HepG2 (cell line): ENCODE measurements around the gene GMCL2. TPM values are rescaled to one million over a fixed set of nuclear protein-coding genes. Genes with fewer than 3 reads are reported as not detected.

Source experiments
- BATF2 ChIP-seq: sonication (generic); formaldehyde crosslinking; IDR thresholded peaks from 2 replicates; pipeline ENCODE4 v1.8.0; 2022; ENCODE audit warnings: mild to moderate bottlenecking, missing genetic modification reagents, moderate library complexity
- CBFB ChIP-seq: sonication (generic); formaldehyde crosslinking; IDR thresholded peaks from 2 replicates; pipeline ENCODE4 v1.4.0; 2020; ENCODE audit warnings: missing genetic modification reagents
- HDAC1 ChIP-seq: sonication (generic); formaldehyde crosslinking; IDR thresholded peaks from 2 replicates; pipeline ENCODE4 v1.5.1; 2020; ENCODE audit warnings: mild to moderate bottlenecking, missing genetic modification reagents
- HDAC2 ChIP-seq: sonication (generic); formaldehyde crosslinking; IDR thresholded peaks from 2 replicates; pipeline ENCODE4 v1.4.0; 2020; ENCODE audit warnings: missing genetic modification reagents
- HIVEP1 ChIP-seq: sonication (generic); formaldehyde crosslinking; IDR thresholded peaks from 2 replicates; pipeline ENCODE4 v1.4.0; 2020; ENCODE audit warnings: mild to moderate bottlenecking, missing genetic modification reagents
- KDM5B ChIP-seq: sonication (generic); formaldehyde crosslinking; IDR thresholded peaks from 2 replicates; pipeline ENCODE4 v1.4.0; 2020; ENCODE audit warnings: missing genetic modification reagents, mild to moderate bottlenecking, borderline replicate concordance
- KMT2A ChIP-seq: sonication (generic); formaldehyde crosslinking; IDR thresholded peaks from 2 replicates; pipeline ENCODE4 v1.4.0; 2020; ENCODE audit warnings: missing genetic modification reagents
- MXI1 ChIP-seq: IDR thresholded peaks from 3 replicates; pipeline ENCODE4 v1.6.1; 2012; ENCODE audit warnings: low read depth, low read length, inconsistent platforms, borderline replicate concordance
- NFE2L1 ChIP-seq: sonication (generic); formaldehyde crosslinking; IDR thresholded peaks from 2 replicates; pipeline ENCODE4 v1.4.0; 2020; ENCODE audit warnings: missing genetic modification reagents, mild to moderate bottlenecking, borderline replicate concordance
- POLR2A ChIP-seq, 2 experiments: IDR thresholded peaks; 2 replicates each; pipeline ENCODE4 v1.6.1; 2011; ENCODE audit warnings: low read depth in 2 of 2, low read length in 2 of 2, mild to moderate bottlenecking in 1 of 2, moderate library complexity in 1 of 2; ENCODE audit not compliant: insufficient read depth in 1 of 2
- POLR2G ChIP-seq: fragments of 200-400 bp; formaldehyde crosslinking; IDR thresholded peaks from 2 replicates; pipeline ENCODE4 v1.6.1; 2018; ENCODE audit warnings: mild to moderate bottlenecking, low read depth, low read length, moderate library complexity
- SRSF1 ChIP-seq: fragments of 200-400 bp; formaldehyde crosslinking; optimal IDR thresholded peaks from 2 replicates; pipeline ENCODE3; 2017; ENCODE audit warnings: mild to moderate bottlenecking, low read depth, low read length, moderate library complexity
- TFAP4 ChIP-seq: sonication (generic); IDR thresholded peaks from 2 replicates; pipeline ENCODE4 v1.6.1; 2016; ENCODE audit warnings: low read depth, borderline replicate concordance
- TMF1 ChIP-seq: sonication (generic); formaldehyde crosslinking; IDR thresholded peaks from 2 replicates; pipeline ENCODE4 v1.8.1; 2022; ENCODE audit warnings: low read depth, missing genetic modification reagents
- ZBTB20 ChIP-seq: sonication (generic); formaldehyde crosslinking; IDR thresholded peaks from 2 replicates; pipeline ENCODE4 v1.8.1; 2023; ENCODE audit warnings: missing genetic modification reagents, low read depth, mild to moderate bottlenecking, borderline replicate concordance
- ZBTB42 ChIP-seq: sonication (generic); formaldehyde crosslinking; IDR thresholded peaks from 2 replicates; pipeline ENCODE4 v1.5.0; 2020; ENCODE audit warnings: mild to moderate bottlenecking, missing genetic modification reagents
- ZNF343 ChIP-seq: sonication (generic); formaldehyde crosslinking; IDR thresholded peaks from 2 replicates; pipeline ENCODE4 v1.4.0; 2020; ENCODE audit warnings: mild to moderate bottlenecking, missing genetic modification reagents
- ZNF510 ChIP-seq: sonication (generic); formaldehyde crosslinking; IDR thresholded peaks from 2 replicates; pipeline ENCODE4 v1.4.0; 2020; ENCODE audit warnings: low read depth, mild to moderate bottlenecking, missing genetic modification reagents
- ZNF547 ChIP-seq: sonication (generic); formaldehyde crosslinking; IDR thresholded peaks from 2 replicates; pipeline ENCODE4 v1.5.1; 2020; ENCODE audit warnings: mild to moderate bottlenecking, missing genetic modification reagents
- ZNF737 ChIP-seq: sonication (generic); formaldehyde crosslinking; IDR thresholded peaks from 2 replicates; pipeline ENCODE4 v1.5.0; 2020; ENCODE audit warnings: missing genetic modification reagents, mild to moderate bottlenecking, borderline replicate concordance
- ZNF777 ChIP-seq: sonication (generic); formaldehyde crosslinking; IDR thresholded peaks from 2 replicates; pipeline ENCODE4 v1.4.0; 2020; ENCODE audit warnings: missing genetic modification reagents
- ZNF782 ChIP-seq: sonication (generic); formaldehyde crosslinking; IDR thresholded peaks from 2 replicates; pipeline ENCODE4 v1.4.0; 2020; ENCODE audit warnings: missing genetic modification reagents, mild to moderate bottlenecking, borderline replicate concordance
- polyA plus RNA-seq, 8 experiments: library from polyadenylated mRNA; depleted of rRNA in 3 of 8; stranded (reverse) in 7 of 8; unstranded in 1 of 8; fragments of >200 nt; fragmentation: Illumina TruSeq in 4 of 8; extraction: Trizol in 4 of 8; gene quantifications; 2 replicates each; pipeline versions ENCODE4 v1.2.1 to v1.2.3, GENCODE V29; 2011 to 2016; ENCODE audit warnings: low read depth in 4 of 8, missing spikeins in 1 of 8, mixed read lengths in 1 of 8; ENCODE audit not compliant: insufficient read depth in 1 of 8
- total RNA-seq, 5 experiments: library from RNA; depleted of rRNA; stranded (reverse); fragments of >200 nt; fragmentation: Illumina TruSeq; extraction: Trizol; gene quantifications; 2 replicates each; pipeline ENCODE4 v1.2.3, GENCODE V29; 2016; ENCODE audit warnings: low read depth in 1 of 5
- TF ChIP-seq, protein P1 (sequence below): sonication (generic); formaldehyde crosslinking; conservative IDR thresholded peaks from 2 replicates; pipeline ENCODE4 v1.4.0; 2020; ENCODE audit warnings: missing genetic modification reagents
- TF ChIP-seq, protein P2 (sequence below): sonication (generic); formaldehyde crosslinking; IDR thresholded peaks from 2 replicates; pipeline ENCODE4 v1.8.0; 2022; ENCODE audit warnings: mild to moderate bottlenecking, missing genetic modification reagents, borderline replicate concordance

GMCL2 gene
- total and polyA plus RNA-seq, 2 of the 13 experiments (the other 11 are each of a cell fraction or from before 2014, with no cell fraction given) = 0.03 TPM; not detected in 1

GRCh38 chr5:178153530-178154340 is 33.4 kb downstream of the GMCL2 start, which contains the start of gene NHP2 (continued):
- peak; percentile 92 for TF ChIP-seq TFAP4
- 0 out of 2 replicates have a peak, but pooled peaks have one; percentile 56 for TF ChIP-seq ZNF343 (CRISPR knock-in tag)
- TF ChIP-seq, protein P1, sequence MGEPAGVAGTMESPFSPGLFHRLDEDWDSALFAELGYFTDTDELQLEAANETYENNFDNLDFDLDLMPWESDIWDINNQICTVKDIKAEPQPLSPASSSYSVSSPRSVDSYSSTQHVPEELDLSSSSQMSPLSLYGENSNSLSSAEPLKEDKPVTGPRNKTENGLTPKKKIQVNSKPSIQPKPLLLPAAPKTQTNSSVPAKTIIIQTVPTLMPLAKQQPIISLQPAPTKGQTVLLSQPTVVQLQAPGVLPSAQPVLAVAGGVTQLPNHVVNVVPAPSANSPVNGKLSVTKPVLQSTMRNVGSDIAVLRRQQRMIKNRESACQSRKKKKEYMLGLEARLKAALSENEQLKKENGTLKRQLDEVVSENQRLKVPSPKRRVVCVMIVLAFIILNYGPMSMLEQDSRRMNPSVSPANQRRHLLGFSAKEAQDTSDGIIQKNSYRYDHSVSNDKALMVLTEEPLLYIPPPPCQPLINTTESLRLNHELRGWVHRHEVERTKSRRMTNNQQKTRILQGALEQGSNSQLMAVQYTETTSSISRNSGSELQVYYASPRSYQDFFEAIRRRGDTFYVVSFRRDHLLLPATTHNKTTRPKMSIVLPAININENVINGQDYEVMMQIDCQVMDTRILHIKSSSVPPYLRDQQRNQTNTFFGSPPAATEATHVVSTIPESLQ (CRISPR knock-in tag) = no peak
- peak; percentile 56; the same call in 1 of the 2 replicates for TF ChIP-seq CBFB
- TF ChIP-seq HIVEP1 (CRISPR knock-in tag) = no peak
- TF ChIP-seq ZNF782 = 0 out of 2 replicates have a peak, but pooled peaks have one; percentile 37
- peak; percentile 62; the same call in 1 of the 2 replicates for TF ChIP-seq TMF1 (CRISPR knock-in tag)
- no peak for TF ChIP-seq ZBTB20 (CRISPR knock-in tag)
- TF ChIP-seq KDM5B (CRISPR knock-in tag) = peak; percentile 34; the same call in 1 of the 2 replicates
- TF ChIP-seq POLR2A (IDR thresholded peaks at IDR 0.05; ENCODE audit: insufficient read depth in 1 of 2, low read depth in 2 of 2, low read length in 2 of 2) = peak; percentile 54 to 64
- no peak for TF ChIP-seq ZNF547 (CRISPR knock-in tag)
- peak; percentile 96 for TF ChIP-seq HDAC1 (CRISPR knock-in tag)
- TF ChIP-seq ZNF510 = 0 out of 2 replicates have a peak, but pooled peaks have one; percentile 73
- TF ChIP-seq BATF2 (CRISPR knock-in tag) = 0 out of 2 replicates have a peak, but pooled peaks have one; percentile 34
- no peak for TF ChIP-seq ZNF777 (CRISPR knock-in tag)
- peak; percentile 92; the same call in 1 of the 3 replicates for TF ChIP-seq MXI1
- peak; percentile 82 for TF ChIP-seq POLR2G
- 0 out of 2 replicates have a peak, but pooled peaks have one; percentile 43 for TF ChIP-seq NFE2L1 (CRISPR knock-in tag)
- TF ChIP-seq ZBTB42 (CRISPR knock-in tag) = no peak
- peak; percentile 80; the same call in 1 of the 2 replicates for TF ChIP-seq HDAC2 (CRISPR knock-in tag)
- peak; percentile 73 for TF ChIP-seq KMT2A (CRISPR knock-in tag)
- TF ChIP-seq ZNF737 = no peak
- TF ChIP-seq SRSF1 = peak; percentile 24
- TF ChIP-seq, protein P2, sequence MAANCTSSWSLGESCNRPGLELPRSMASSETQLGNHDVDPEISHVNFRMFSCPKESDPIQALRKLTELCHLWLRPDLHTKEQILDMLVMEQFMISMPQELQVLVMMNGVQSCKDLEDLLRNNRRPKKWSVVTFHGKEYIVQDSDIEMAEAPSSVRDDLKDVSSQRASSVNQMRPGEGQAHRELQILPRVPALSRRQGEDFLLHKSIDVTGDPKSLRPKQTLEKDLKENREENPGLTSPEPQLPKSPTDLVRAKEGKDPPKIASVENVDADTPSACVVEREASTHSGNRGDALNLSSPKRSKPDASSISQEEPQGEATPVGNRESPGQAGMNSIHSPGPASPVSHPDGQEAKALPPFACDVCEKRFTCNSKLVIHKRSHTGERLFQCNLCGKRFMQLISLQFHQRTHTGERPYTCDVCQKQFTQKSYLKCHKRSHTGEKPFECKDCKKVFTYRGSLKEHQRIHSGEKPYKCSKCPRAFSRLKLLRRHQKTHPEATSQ (CRISPR knock-in tag) = no peak; the same call in 1 of the 2 replicates
